BLaER1 treated with 17β-estradiol and CSF1 and Interleukin-3, amounts not matched to agents 10 nM and 100 nM (cell line): ENCODE data around the gene TRIM69.
"Not testable (repeated sequence)": the region's sequence is repeated elsewhere in the genome, so short reads cannot be mapped to it uniquely, and the experiment has no call there.

ENCODE experiments used
- H3K27ac ChIP-seq, 11 experiments: shearing (Covaris generic); formaldehyde crosslinking; 2 replicates each; pipeline ENCODE4 v1.8.1; 2022
- H3K27me3 ChIP-seq, 11 experiments: shearing (Covaris generic); formaldehyde crosslinking; 2 replicates each; pipeline ENCODE4 v1.8.1; 2022
- H3K36me3 ChIP-seq, 11 experiments: shearing (Covaris generic); formaldehyde crosslinking; 2 replicates each; pipeline ENCODE4 v1.8.1; 2022
- H3K4me1 ChIP-seq, 10 experiments: shearing (Covaris generic); formaldehyde crosslinking; 2 replicates each; pipeline ENCODE4 v1.8.1; 2022
- H3K4me2 ChIP-seq, 11 experiments: shearing (Covaris generic); formaldehyde crosslinking; 2 replicates each; pipeline ENCODE4 v1.8.1; 2022
- H3K4me3 ChIP-seq, 10 experiments: shearing (Covaris generic); formaldehyde crosslinking; 2 replicates each; pipeline ENCODE4 v1.8.1; 2022
- H3K9ac ChIP-seq, 11 experiments: shearing (Covaris generic); formaldehyde crosslinking; 2 replicates each; pipeline ENCODE4 v1.8.1; 2022
- H3K9me3 ChIP-seq, 11 experiments: shearing (Covaris generic); formaldehyde crosslinking; replicated peaks in 1 of 11; 2 replicates each; pipeline ENCODE4 v1.8.1; 2022
- H4K20me1 ChIP-seq, 11 experiments: shearing (Covaris generic); formaldehyde crosslinking; 2 replicates each; pipeline ENCODE4 v1.8.1; 2022
- Cebpa-rat ChIP-seq, 11 experiments: shearing (Covaris generic); IDR thresholded peaks; 2 replicates each; pipeline ENCODE4 v1.8.1; 2022

The TRIM69 gene

GRCh38 chr15:44736181-44736765 lies at the start of gene TRIM69:
TRIM69 (plus strand) TSS chr15:44736528; CDS start chr15:44736705, 177 bp downstream.
- Histone ChIP-seq H4K20me1 (no peaks in the 10 kb centered on the region), H3K27ac (peak within 1 kb of the TSS; percentile 65 to 88 (median 79))

GRCh38 chr15:44689318-44689717 lies 47.0 kb upstream of the TRIM69 start:
- H3K4me1 ChIP-seq, H3K27me3 ChIP-seq, H3K4me2 ChIP-seq, H3K36me3 ChIP-seq, H3K4me3 ChIP-seq, H3K9ac ChIP-seq, H3K27ac ChIP-seq, H4K20me1 ChIP-seq: not testable (repeated sequence)
- peaks cover 5 to 17% (median 8%) of the 10 kb centered on the region in 11 experiments; a peak in 15 of 22 replicates for H3K9me3 ChIP-seq

More at GRCh38 chr15:44736181-44736765, at the start of gene TRIM69:
- H3K9ac ChIP-seq = peak within 1 kb of the TSS; percentile 30 to 69 (median 60); a peak in 20 of 22 replicates
- H3K9me3 ChIP-seq = no peaks in the 10 kb centered on the region
- peak within 1 kb of the TSS; percentile 68 to 85 (median 76) for H3K4me2 ChIP-seq
- no peak for TF ChIP-seq Cebpa-rat (IDR thresholded peaks at IDR 0.05)
- H3K27me3 ChIP-seq = no peaks in the 10 kb centered on the region
- peaks cover 0 to 13% (median 10%) of the 10 kb centered on the region in 11 experiments; a peak in 11 of 22 replicates for H3K36me3 ChIP-seq
- peaks cover 27 to 58% (median 31%) of the 10 kb centered on the region in 10 experiments for H3K4me1 ChIP-seq
- peak within 1 kb of the TSS in 2 of 10 experiments; percentile 11 to 13; a peak in 3 of 20 replicates for H3K4me3 ChIP-seq

- not testable (repeated sequence) for H3K4me1 ChIP-seq, H3K9ac ChIP-seq, H3K27ac ChIP-seq, H3K27me3 ChIP-seq, H4K20me1 ChIP-seq, H3K36me3 ChIP-seq, H3K4me3 ChIP-seq
- Histone ChIP-seq H3K4me2 (peak overlapping the region in 1 of 11 experiments; percentile 12; a peak in 1 of 22 replicates), H3K9me3 (peaks cover 5 to 17% (median 8%) of the 10 kb centered on the region in 11 experiments; a peak in 15 of 22 replicates)
Measured at GRCh38 chr15:44690245-44690644, 46.1 kb upstream of the TRIM69 start.

GRCh38 chr15:44692659-44693058 lies 43.7 kb upstream of the TRIM69 start:
- no peaks in the 10 kb centered on the region for H3K36me3 ChIP-seq
- no peak overlapping the region for H3K27ac ChIP-seq
- H4K20me1 ChIP-seq = no peaks in the 10 kb centered on the region
- H3K27me3 ChIP-seq = no peaks in the 10 kb centered on the region
- H3K9me3 ChIP-seq = peaks cover 5 to 17% (median 8%) of the 10 kb centered on the region in 11 experiments; a peak in 15 of 22 replicates
- TF ChIP-seq Cebpa-rat (IDR thresholded peaks at IDR 0.05) = no peak
- peaks cover 0 to 8% (median 0%) of the 10 kb centered on the region in 10 experiments; a peak in 7 of 20 replicates for H3K4me1 ChIP-seq
- no peak overlapping the region for H3K9ac ChIP-seq
- H3K4me2 ChIP-seq = no peak overlapping the region
- H3K4me3 ChIP-seq = no peak overlapping the region

GRCh38 chr15:44694416-44694815 lies 41.9 kb upstream of the TRIM69 start:
- H4K20me1 ChIP-seq = no peaks in the 10 kb centered on the region
- H3K4me2 ChIP-seq = no peak overlapping the region
- H3K36me3 ChIP-seq = no peaks in the 10 kb centered on the region
- no peak overlapping the region for H3K9ac ChIP-seq
- no peak overlapping the region for H3K27ac ChIP-seq
- H3K9me3 ChIP-seq = peaks cover 0 to 5% (median 3%) of the 10 kb centered on the region in 11 experiments; a peak in 5 of 22 replicates
- H3K27me3 ChIP-seq = no peaks in the 10 kb centered on the region
- H3K4me1 ChIP-seq = peaks cover 0 to 26% (median 0%) of the 10 kb centered on the region in 10 experiments; a peak in 8 of 20 replicates
- no peak overlapping the region for H3K4me3 ChIP-seq
- no peak for TF ChIP-seq Cebpa-rat (IDR thresholded peaks at IDR 0.05)

- Histone ChIP-seq H3K9ac (no peak overlapping the region), H3K4me2 (no peak overlapping the region), H3K27me3 (no peaks in the 10 kb centered on the region), H4K20me1 (no peaks in the 10 kb centered on the region), H3K4me1 (peaks cover 0 to 28% (median 0%) of the 10 kb centered on the region in 10 experiments; a peak in 8 of 20 replicates), H3K9me3 (peaks cover 0 to 13% (median 7%) of the 10 kb centered on the region in 11 experiments; a peak in 16 of 22 replicates), H3K4me3 (no peak overlapping the region), H3K27ac (no peak overlapping the region), H3K36me3 (no peaks in the 10 kb centered on the region)
- TF ChIP-seq Cebpa-rat (IDR thresholded peaks at IDR 0.05) = no peak
Measured at GRCh38 chr15:44695294-44695693, 41.0 kb upstream of the TRIM69 start.

- peaks cover 9 to 30% (median 24%) of the 10 kb centered on the region in 11 experiments; a peak in 21 of 22 replicates for H3K9me3 ChIP-seq
- H3K4me2 ChIP-seq = peak overlapping the region in 2 of 11 experiments; percentile 68 to 81; a peak in 2 of 22 replicates
- H3K9ac ChIP-seq = no peak overlapping the region
- H3K36me3 ChIP-seq = no peaks in the 10 kb centered on the region
- peaks cover 0 to 28% (median 0%) of the 10 kb centered on the region in 10 experiments; a peak in 5 of 20 replicates for H3K4me1 ChIP-seq
- H4K20me1 ChIP-seq = no peaks in the 10 kb centered on the region
- H3K27ac ChIP-seq = no peak overlapping the region; a peak in 1 of 22 replicates
- no peak overlapping the region for H3K4me3 ChIP-seq
- H3K27me3 ChIP-seq = no peaks in the 10 kb centered on the region
- TF ChIP-seq Cebpa-rat (IDR thresholded peaks at IDR 0.05) = no peak
Measured at GRCh38 chr15:44697014-44697413, 39.3 kb upstream of the TRIM69 start.

- H3K9me3 ChIP-seq = peaks cover 26 to 45% (median 38%) of the 10 kb centered on the region in 11 experiments
- TF ChIP-seq Cebpa-rat (IDR thresholded peaks at IDR 0.05) = no peak
- H3K4me2 ChIP-seq = peak overlapping the region in 2 of 11 experiments; percentile 42 to 81; a peak in 4 of 22 replicates
- H3K36me3 ChIP-seq = no peaks in the 10 kb centered on the region
- peaks cover 0 to 28% (median 0%) of the 10 kb centered on the region in 10 experiments; a peak in 5 of 20 replicates for H3K4me1 ChIP-seq
- H3K4me3 ChIP-seq = no peak overlapping the region
- no peaks in the 10 kb centered on the region for H3K27me3 ChIP-seq
- H3K27ac ChIP-seq = peak overlapping the region in 2 of 11 experiments; percentile 7 to 43; a peak in 4 of 22 replicates
- H3K9ac ChIP-seq = no peak overlapping the region
- no peaks in the 10 kb centered on the region for H4K20me1 ChIP-seq
Measured at GRCh38 chr15:44698641-44699040, 37.7 kb upstream of the TRIM69 start.

- not testable (repeated sequence) for H3K27ac ChIP-seq, H3K36me3 ChIP-seq, H3K4me2 ChIP-seq, H4K20me1 ChIP-seq, H3K9ac ChIP-seq, H3K4me3 ChIP-seq, H3K27me3 ChIP-seq
- Histone ChIP-seq H3K4me1 (peaks cover 0 to 28% (median 0%) of the 10 kb centered on the region in 10 experiments; a peak in 5 of 20 replicates), H3K9me3 (peaks cover 41 to 65% (median 58%) of the 10 kb centered on the region in 11 experiments)
Measured at GRCh38 chr15:44700676-44701075, 35.7 kb upstream of the TRIM69 start.
